ENCODE measurements around the gene TPD52L2. TPM values are rescaled to one million over a fixed set of nuclear protein-coding genes. Genes with fewer than 3 reads are reported as not detected.
"Not testable (repeated sequence)": the region's sequence is repeated elsewhere in the genome, so short reads cannot be mapped to it uniquely, and the experiment has no call there.

TPD52L2 gene
- total RNA-seq, 1 experiment from 2014 or later: 129 TPM

DNA sequence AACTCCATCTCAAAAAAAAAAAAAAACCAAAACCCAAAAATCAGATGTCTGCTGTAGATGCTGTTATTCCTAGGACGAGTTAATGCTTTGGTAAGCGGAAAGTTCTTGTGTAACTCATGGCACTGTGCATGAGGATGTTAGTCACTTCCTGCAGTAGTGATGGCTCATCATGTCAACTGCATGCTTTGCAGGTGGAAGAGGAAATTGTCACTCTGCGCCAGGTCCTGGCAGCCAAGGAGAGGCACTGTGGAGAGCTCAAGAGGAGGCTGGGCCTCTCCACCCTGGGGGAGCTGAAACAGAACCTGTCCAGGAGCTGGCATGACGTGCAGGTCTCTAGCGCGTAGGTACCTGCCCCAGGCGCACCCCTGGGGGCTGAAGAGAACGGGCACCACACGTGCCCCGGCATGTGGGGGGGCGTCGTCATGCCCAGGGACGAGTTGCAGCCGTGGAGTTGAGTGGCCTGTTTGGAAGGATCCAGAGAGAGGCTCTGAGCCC is 8.5 kb downstream of the TPD52L2 start:
- in situ Hi-C loops (cut with HindIII; ENCODE audit: low sequenced_read_pairs): no loop called here
- no peak for DNase-seq (ENCODE audit: low spot score)

DNA sequence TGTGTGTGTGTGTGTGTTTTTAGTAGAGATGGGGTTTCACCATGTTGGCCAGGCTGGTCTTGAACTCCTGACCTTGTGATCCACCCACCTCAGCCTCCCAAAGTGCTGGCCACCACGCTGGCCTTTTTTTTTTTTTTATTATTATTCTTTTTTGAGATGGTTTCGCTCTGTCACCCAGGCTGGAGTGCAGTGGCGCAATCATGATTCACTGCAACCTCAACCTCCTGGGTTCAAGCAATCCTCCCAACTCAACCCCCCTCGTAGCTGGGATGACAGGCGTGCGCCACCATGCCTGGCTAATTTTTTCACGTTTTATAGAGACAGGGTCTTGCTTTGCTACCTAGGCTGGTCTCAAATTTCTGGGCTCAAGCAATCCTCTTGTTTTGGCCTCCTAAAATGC is 9.2 kb downstream of the TPD52L2 start:
- in situ Hi-C loops (cut with HindIII; ENCODE audit: low sequenced_read_pairs); DNase-seq (ENCODE audit: low spot score): not testable (repeated sequence)

DNA sequence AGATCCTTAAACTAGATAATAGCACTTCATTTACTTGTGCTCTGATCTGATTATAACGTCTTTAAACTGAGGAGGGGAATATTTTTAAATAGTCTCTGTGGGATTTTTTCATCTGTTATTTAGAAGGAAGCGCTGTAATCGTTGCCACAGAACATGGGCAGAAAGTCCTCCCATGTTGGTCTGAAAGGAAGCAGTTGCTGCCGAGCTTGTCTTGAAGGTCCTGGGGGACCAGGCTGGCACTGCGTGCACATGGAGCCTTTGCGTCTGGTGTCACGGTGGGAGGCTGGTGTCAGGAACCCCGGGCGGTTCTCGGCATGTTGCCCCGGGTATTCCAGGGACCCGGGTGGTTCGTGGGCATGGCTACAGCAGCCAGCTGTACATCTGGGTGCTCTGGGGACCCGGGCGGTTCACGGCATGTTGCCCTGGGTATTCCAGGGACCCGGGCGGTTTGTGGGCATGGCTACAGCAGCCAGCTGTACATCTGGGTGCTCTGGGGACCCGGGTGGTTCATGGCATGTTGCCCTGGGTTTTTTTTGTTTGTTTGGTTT is 11.5 kb downstream of the TPD52L2 start:
- in situ Hi-C loops (cut with HindIII; ENCODE audit: low sequenced_read_pairs): no loop called here
- DNase-seq (ENCODE audit: low spot score): no peak

- in situ Hi-C loops (cut with HindIII; ENCODE audit: low sequenced_read_pairs): no loop called here
Observed at GRCh38 chr20:63877755-63878470, 12.8 kb downstream of the TPD52L2 start.

GRCh38 chr20:63878899-63879663 is 14.0 kb downstream of the TPD52L2 start:
- DNase-seq (ENCODE audit: low spot score): no peak
- in situ Hi-C loops (cut with HindIII; ENCODE audit: low sequenced_read_pairs): no loop called here

More at GRCh38 chr20:63877755-63878470, 12.8 kb downstream of the TPD52L2 start:
- no peak for DNase-seq (ENCODE audit: low spot score)

DNA sequence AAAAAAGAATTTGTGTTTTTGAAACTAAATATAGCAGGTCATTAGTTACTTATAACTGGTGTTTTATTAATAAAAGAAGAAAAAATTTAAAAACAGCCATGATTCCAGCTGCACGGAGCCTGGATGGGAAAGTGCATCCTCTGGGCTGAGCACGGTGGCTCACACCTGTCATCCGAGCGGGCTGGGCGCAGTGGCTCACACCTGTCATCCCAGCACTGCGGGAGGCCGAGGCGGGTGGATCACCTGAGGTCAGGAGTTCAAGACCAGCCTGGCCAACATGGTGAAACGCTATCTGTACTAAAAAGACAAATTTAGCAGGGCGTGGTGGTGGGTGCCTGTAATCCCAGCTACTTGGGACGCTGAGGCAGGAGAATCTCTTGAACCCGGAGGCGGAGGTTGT is 15.8 kb downstream of the TPD52L2 start:
- DNase-seq (ENCODE audit: low spot score); in situ Hi-C loops (cut with HindIII; ENCODE audit: low sequenced_read_pairs): not testable (repeated sequence)

GRCh38 chr20:63881451-63882226 is 16.6 kb downstream of the TPD52L2 start:
- in situ Hi-C loops (cut with HindIII; ENCODE audit: low sequenced_read_pairs): no loop called here
- peak; percentile 66 for DNase-seq (ENCODE audit: low spot score)

- no peak for DNase-seq (ENCODE audit: low spot score)
- in situ Hi-C loops (cut with HindIII; ENCODE audit: low sequenced_read_pairs): no loop called here
Observed at GRCh38 chr20:63882257-63883200, 17.5 kb downstream of the TPD52L2 start.

DNA sequence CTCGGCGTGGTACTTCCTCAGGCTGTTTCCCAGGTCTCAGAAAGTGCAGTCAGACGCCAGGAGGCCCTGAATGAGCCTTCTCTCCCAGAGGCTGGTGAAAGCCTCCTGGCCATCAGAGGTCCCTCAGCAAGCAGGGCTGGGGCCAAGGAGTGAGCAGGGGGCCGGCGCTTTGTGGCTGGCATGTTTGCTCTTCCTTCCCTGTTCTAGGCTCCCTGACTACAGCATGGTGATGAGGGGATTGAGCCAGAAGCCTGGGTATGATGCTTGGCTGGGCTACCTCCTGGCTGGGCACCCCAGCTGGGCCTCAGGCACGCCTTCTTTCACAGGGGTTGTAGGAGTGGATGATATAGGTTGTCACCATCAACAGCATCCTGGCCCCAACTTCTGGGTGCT is 18.1 kb downstream of the TPD52L2 start:
- DNase-seq (ENCODE audit: low spot score): no peak
- in situ Hi-C loops (cut with HindIII; ENCODE audit: low sequenced_read_pairs): no loop called here

DNA sequence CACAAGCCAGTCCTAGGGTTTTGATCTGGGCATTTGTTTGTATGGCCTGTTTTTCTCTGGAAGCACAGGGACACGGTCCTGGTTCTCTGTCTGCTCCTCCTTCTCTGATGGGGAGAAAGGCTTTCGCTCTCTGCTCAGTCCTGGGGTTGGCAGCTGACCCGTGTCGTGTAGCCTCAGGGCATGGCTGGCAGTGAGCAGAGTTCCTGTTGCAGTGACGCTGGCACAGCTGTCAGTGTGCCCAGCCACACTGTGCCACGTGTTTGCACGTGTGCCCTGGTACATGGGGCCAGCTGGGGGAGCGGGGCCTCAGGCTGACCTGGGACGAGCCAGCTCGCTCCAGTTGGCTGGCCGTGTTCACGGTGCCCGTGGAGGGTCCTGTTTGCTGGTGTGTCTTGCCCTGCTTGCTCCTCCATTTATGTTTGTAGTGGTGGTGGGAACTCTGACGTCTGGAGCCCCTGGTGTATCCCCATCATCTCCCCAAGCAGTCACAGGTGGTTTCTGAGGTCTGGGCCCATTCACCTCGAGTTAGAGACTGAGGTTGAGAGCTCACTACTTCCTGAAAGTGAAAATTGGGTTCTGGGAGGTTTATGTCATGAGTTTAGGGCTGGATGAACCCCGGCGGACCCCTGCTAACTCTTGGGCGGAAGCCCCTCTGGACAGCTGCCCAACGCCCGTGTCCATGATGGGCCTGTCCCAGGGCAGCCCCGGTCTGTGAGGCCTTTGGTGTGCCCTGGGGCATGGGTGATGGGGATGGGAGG is 19.6 kb downstream of the TPD52L2 start:
- in situ Hi-C loops (cut with HindIII; ENCODE audit: low sequenced_read_pairs): no loop called here
- no peak for DNase-seq (ENCODE audit: low spot score)

DNA sequence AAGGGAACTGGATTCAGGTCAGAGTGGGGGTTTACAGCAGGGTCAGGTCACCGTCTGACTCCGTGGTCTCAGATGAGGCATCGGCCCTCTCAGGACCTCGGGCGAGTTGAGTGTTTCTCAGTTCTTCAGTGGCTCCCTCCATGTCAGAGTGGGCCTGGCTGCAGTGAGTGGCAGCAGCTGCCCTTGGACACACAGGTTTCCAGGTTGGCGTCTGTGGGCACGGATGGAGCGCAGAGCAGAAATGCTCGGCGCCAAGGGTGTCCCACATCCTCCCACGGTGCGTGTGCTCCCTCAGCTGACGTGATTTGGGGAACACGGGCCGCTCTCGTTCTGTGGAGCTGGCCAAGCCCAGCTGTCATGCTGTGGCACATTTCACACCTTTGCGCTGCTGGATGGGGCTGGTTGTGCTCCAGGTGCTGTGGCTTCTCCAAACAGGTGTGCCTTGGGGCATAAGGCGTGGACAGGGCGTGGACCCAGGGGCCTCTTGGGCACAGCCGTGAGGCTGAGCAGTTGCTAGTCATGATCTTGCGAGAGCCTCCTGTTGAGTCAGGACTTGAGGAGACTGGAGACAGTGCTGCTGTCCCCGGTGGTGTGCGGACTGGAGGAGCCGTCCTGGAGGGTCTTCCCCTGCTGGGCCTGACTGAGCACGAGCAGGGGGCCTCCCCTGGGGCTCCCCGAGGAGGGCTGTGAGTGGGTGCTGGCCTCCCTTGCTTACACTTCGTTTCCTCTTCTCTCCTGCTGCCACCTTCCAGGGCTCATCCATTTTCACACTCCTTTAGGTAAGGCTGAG is 20.4 kb downstream of the TPD52L2 start:
- no peak for DNase-seq (ENCODE audit: low spot score)
- in situ Hi-C loops (cut with HindIII; ENCODE audit: low sequenced_read_pairs): no loop called here

- DNase-seq (ENCODE audit: low spot score): no peak
- in situ Hi-C loops (cut with HindIII; ENCODE audit: low sequenced_read_pairs): no loop called here
Observed at GRCh38 chr20:63886054-63886419, 21.0 kb downstream of the TPD52L2 start.

GRCh38 chr20:63886921-63887320 is 21.9 kb downstream of the TPD52L2 start:
- no peak for DNase-seq (ENCODE audit: low spot score)
- in situ Hi-C loops (cut with HindIII; ENCODE audit: low sequenced_read_pairs): no loop called here

DNA sequence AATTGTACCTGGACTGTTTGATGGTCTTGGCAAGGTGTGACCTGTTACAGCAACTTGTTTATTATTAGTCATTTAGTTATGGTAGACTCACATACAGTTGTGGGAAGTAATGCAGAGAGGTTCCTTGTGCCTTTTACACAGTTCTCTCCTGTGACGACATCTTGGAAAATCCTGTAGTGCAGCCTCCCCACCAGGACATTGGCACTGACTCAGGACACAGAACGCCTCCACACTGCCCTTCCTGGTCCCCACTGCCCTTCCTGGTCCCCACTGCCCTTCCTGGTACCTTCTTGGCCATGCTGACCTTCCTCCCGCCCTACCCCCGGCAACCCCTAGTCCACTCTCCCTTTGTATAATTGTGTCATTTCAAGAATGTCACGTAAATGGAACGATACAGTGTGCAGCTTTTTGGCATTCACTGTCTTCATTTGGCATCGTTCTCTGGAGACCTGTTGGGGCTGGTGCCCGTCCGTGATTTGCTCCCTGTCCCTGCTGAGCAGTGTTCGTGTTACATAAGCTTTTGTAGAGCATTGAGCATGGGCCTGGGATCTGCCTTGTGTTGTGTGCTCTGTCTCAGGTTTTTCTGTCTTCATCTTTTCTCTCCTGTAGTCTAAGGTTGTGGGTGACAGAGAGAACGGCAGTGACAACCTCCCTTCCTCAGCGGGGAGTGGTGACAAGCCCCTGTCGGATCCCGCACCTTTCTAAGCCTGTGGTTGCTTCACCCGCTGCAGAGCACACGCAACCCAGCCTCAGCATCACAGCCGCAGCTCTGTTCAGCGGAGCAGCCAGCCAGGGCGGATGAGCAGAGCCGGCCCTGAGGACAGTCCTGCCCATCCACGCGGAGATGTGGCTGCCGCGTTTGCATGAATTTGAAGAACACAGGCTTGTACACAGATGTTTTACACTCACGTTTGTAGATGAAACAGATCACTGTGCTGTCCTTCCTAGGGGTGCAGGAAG is 24.5 kb downstream of the TPD52L2 start:
- in situ Hi-C loops (cut with HindIII; ENCODE audit: low sequenced_read_pairs): no loop called here
- DNase-seq (ENCODE audit: low spot score): peak; percentile 91

DNA sequence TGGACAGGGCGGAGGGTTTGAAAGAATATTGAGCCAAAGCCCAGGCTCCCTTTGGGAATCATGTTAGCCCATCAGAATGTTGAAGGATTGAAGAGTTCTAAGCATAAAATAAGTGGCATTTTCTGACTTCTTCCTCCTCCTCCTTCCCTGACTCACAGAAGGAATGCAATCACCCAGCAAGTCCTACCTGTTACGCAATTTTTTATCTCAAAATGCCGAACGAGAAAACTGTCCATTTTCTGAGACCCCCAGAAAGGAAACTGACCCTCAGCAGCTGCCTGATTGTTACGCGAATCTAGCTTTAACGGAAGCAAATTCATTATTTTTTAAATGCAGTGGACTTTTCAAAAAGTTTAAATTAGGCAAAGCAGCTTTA is 25.1 kb downstream of the TPD52L2 start:
- in situ Hi-C loops (cut with HindIII; ENCODE audit: low sequenced_read_pairs): no loop called here
- DNase-seq (ENCODE audit: low spot score): no peak

- DNase-seq (ENCODE audit: low spot score): no peak
- in situ Hi-C loops (cut with HindIII; ENCODE audit: low sequenced_read_pairs): no loop called here
Observed at GRCh38 chr20:63890616-63891015, 25.5 kb downstream of the TPD52L2 start.

Measured in G401 (cell line).